Urothelium cell line (cell line): ENCODE results near the gene ZNF423.
A peak's percentile ranks its signal among the peaks of the same experiment; 100 is the strongest.
"Not testable (repeated sequence)": the region's sequence is repeated elsewhere in the genome, so short reads cannot be mapped to it uniquely, and the experiment has no call there.

Experiments used
- DNase-seq: peaks from one replicate; pipeline ENCODE4 v3.0.0; 2011; ENCODE audit warnings: low spot score, mixed read lengths
- FAIRE-seq: peaks from 2 replicates; lab custom pipeline; 2011; peaks lifted over from hg19 to GRCh38; lab: Jason Lieb, UNC

The ZNF423 gene

GRCh38 chr16:49871824-49872223 lies 15.9 kb upstream of the ZNF423 start:
- not testable (repeated sequence) for DNase-seq, FAIRE-seq

- no peak for FAIRE-seq
- DNase-seq = no peak
Observed at GRCh38 chr16:49869731-49870130, 13.8 kb upstream of the ZNF423 start.

GRCh38 chr16:49867796-49868668 lies 12.1 kb upstream of the ZNF423 start:
- FAIRE-seq (no peak), DNase-seq (no peak)

- no peak for DNase-seq
- no peak for FAIRE-seq
Observed at GRCh38 chr16:49867234-49867633, 11.3 kb upstream of the ZNF423 start.

- FAIRE-seq = no peak
- no peak for DNase-seq
Observed at GRCh38 chr16:49866595-49867071, 10.7 kb upstream of the ZNF423 start.

- DNase-seq (no peak), FAIRE-seq (no peak)
Observed at GRCh38 chr16:49862694-49863093, 6.8 kb upstream of the ZNF423 start.

GRCh38 chr16:49861299-49861698 lies 5.4 kb upstream of the ZNF423 start:
- no peak for FAIRE-seq
- no peak for DNase-seq

- no peak for FAIRE-seq
- DNase-seq = no peak
Observed at GRCh38 chr16:49860593-49860992, 4.7 kb upstream of the ZNF423 start.

GRCh38 chr16:49859125-49859811 lies 3.4 kb upstream of the ZNF423 start:
- FAIRE-seq (no peak), DNase-seq (no peak)

GRCh38 chr16:49858200-49859124 lies 2.5 kb upstream of the ZNF423 start:
- DNase-seq = peak; percentile 56
- peak; percentile 35 for FAIRE-seq

- peak; percentile 85 for DNase-seq
Observed at GRCh38 chr16:49857423-49858181, 1.7 kb upstream of the ZNF423 start.

GRCh38 chr16:49856672-49857330 lies 889 bp upstream of the ZNF423 start:
- FAIRE-seq (no peak), DNase-seq (peak; percentile 71)

More at GRCh38 chr16:49857423-49858181, 1.7 kb upstream of the ZNF423 start:
- FAIRE-seq = no peak

GRCh38 chr16:49855280-49855821 lies 561 bp downstream of the ZNF423 start:
- DNase-seq (peak; percentile 79), FAIRE-seq (no peak)

- FAIRE-seq (no peak), DNase-seq (peak; percentile 65)
Observed at GRCh38 chr16:49854796-49855203, 1.1 kb downstream of the ZNF423 start.

- DNase-seq (no peak), FAIRE-seq (no peak)
Observed at GRCh38 chr16:49854188-49854795, 1.6 kb downstream of the ZNF423 start.

- DNase-seq = no peak
- no peak for FAIRE-seq
Observed at GRCh38 chr16:49852279-49852678, 3.6 kb downstream of the ZNF423 start.

- no peak for FAIRE-seq
- no peak for DNase-seq
Observed at GRCh38 chr16:49851468-49851787, 4.5 kb downstream of the ZNF423 start.

GRCh38 chr16:49850558-49851467 lies 5.1 kb downstream of the ZNF423 start:
- FAIRE-seq (peak; percentile 27), DNase-seq (no peak)
